Ishikawa (cell line): ENCODE results near the gene BPIFA1.
A peak's percentile ranks its signal among the peaks of the same experiment; 100 is the strongest.

ENCODE experiments used
- CEBPB ChIP-seq: IDR thresholded peaks from 2 replicates; pipeline ENCODE4 v1.6.1; 2012
- CREB1 ChIP-seq: IDR thresholded peaks from 2 replicates; pipeline ENCODE4 v1.6.1; 2012; ENCODE audit warnings: low read depth
- EGR1 ChIP-seq: IDR thresholded peaks from 2 replicates; pipeline ENCODE4 v1.6.1; 2012
- EP300 ChIP-seq: IDR thresholded peaks from 2 replicates; pipeline ENCODE4 v1.6.1; 2012; ENCODE audit warnings: borderline replicate concordance
- FOXM1 ChIP-seq: IDR thresholded peaks from 2 replicates; pipeline ENCODE4 v1.6.1; 2012; ENCODE audit warnings: low read depth, borderline replicate concordance
- NFIC ChIP-seq: IDR thresholded peaks from 2 replicates; pipeline ENCODE4 v1.6.1; 2012
- RAD21 ChIP-seq: IDR thresholded peaks from 2 replicates; pipeline ENCODE4 v1.6.1; 2012; ENCODE audit warnings: low read depth
- TAF1 ChIP-seq: IDR thresholded peaks from 2 replicates; pipeline ENCODE4 v1.6.1; 2012; ENCODE audit warnings: low read depth, mild to moderate bottlenecking
- TCF12 ChIP-seq: IDR thresholded peaks from 2 replicates; pipeline ENCODE4 v1.6.1; 2012; ENCODE audit warnings: low read depth
- TEAD4 ChIP-seq: IDR thresholded peaks from 2 replicates; pipeline ENCODE4 v1.6.1; 2012
- YY1 ChIP-seq: IDR thresholded peaks from 2 replicates; pipeline ENCODE4 v1.6.1; 2012; ENCODE audit warnings: low read depth
- ZBTB7A ChIP-seq: IDR thresholded peaks from 2 replicates; pipeline ENCODE4 v1.6.1; 2012; ENCODE audit warnings: low read depth
- TF ChIP-seq, protein P1 (sequence below): IDR thresholded peaks from 2 replicates; pipeline ENCODE4 v1.6.1; 2012
- TF ChIP-seq, protein P2 (sequence below): IDR thresholded peaks from 2 replicates; pipeline ENCODE4 v1.6.1; 2012; ENCODE audit warnings: low read depth, mild to moderate bottlenecking
- TF ChIP-seq, protein P3 (sequence below): IDR thresholded peaks from 2 replicates; pipeline ENCODE4 v1.6.1; 2012

Gene BPIFA1

DNA sequence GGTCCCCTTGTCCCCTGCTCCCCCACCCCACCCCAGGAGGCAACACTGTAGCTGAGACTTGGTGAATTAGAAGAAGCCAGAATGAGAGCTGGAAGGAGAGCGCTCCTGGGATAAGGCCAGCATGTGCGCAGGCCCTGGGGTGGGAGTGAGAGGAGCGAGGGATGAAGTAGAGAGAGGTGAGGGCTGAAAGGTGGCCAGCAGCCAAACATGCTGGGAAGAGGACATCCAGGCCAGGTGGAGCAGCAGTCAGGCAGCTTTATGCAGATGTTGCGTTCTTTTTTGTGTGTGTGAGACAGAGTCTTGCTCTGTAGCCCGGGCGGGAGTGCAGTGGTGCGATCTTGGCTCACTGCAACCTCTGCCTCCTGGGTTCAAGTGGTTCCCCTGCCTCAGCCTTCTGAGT, 45.0 kb downstream of the BPIFA1 start:
- TF ChIP-seq TAF1 (no peak), EP300 (no peak), CEBPB (no peak), YY1 (no peak), TEAD4 (no peak), EGR1 (no peak), CREB1 (no peak), ZBTB7A (no peak), NFIC (no peak), RAD21 (no peak), TCF12 (no peak), FOXM1 (no peak)
- TF ChIP-seq, protein P1, sequence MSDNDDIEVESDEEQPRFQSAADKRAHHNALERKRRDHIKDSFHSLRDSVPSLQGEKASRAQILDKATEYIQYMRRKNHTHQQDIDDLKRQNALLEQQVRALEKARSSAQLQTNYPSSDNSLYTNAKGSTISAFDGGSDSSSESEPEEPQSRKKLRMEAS = no peak
- TF ChIP-seq, protein P2, sequence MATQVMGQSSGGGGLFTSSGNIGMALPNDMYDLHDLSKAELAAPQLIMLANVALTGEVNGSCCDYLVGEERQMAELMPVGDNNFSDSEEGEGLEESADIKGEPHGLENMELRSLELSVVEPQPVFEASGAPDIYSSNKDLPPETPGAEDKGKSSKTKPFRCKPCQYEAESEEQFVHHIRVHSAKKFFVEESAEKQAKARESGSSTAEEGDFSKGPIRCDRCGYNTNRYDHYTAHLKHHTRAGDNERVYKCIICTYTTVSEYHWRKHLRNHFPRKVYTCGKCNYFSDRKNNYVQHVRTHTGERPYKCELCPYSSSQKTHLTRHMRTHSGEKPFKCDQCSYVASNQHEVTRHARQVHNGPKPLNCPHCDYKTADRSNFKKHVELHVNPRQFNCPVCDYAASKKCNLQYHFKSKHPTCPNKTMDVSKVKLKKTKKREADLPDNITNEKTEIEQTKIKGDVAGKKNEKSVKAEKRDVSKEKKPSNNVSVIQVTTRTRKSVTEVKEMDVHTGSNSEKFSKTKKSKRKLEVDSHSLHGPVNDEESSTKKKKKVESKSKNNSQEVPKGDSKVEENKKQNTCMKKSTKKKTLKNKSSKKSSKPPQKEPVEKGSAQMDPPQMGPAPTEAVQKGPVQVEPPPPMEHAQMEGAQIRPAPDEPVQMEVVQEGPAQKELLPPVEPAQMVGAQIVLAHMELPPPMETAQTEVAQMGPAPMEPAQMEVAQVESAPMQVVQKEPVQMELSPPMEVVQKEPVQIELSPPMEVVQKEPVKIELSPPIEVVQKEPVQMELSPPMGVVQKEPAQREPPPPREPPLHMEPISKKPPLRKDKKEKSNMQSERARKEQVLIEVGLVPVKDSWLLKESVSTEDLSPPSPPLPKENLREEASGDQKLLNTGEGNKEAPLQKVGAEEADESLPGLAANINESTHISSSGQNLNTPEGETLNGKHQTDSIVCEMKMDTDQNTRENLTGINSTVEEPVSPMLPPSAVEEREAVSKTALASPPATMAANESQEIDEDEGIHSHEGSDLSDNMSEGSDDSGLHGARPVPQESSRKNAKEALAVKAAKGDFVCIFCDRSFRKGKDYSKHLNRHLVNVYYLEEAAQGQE = no peak
- TF ChIP-seq, protein P3, sequence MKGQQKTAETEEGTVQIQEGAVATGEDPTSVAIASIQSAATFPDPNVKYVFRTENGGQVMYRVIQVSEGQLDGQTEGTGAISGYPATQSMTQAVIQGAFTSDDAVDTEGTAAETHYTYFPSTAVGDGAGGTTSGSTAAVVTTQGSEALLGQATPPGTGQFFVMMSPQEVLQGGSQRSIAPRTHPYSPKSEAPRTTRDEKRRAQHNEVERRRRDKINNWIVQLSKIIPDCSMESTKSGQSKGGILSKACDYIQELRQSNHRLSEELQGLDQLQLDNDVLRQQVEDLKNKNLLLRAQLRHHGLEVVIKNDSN = no peak

DNA sequence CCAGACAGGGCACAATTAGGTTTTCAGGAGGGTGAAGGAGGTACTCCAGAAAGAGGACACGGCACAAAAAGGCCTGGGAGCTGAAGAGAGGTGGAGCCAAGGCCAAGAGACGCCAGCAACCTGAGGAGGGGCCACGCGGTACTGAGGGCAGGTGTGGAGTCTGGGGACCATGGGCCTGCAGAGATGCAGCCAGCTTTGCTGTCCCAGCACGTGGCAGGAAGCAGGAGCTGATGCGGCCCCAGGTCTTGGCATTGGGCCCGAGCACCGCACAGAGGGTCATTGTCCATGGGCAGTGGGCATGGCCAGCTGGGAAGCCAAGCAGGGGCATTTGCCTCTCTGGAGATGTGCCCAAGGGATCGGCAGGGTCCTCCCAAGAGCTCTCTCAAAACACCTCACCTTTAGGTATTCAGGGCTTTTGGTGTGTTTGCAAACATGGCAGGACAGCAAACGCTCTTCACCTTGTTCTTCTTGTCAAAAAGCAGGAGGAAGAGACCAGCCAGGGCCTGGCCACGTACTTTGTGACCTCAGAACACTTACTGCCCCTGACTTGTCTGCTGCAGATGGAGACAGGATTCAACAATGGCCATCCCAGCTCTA, 45.9 kb downstream of the BPIFA1 start:
- TF ChIP-seq EP300 (no peak; the same call in 1 of the 2 replicates), TEAD4 (no peak), NFIC (peak; percentile 80), FOXM1 (no peak)
- TF ChIP-seq, protein P1 = peak; percentile 84
- TF ChIP-seq, protein P3 = peak; percentile 57
- TF ChIP-seq, protein P2 = no peak

DNA sequence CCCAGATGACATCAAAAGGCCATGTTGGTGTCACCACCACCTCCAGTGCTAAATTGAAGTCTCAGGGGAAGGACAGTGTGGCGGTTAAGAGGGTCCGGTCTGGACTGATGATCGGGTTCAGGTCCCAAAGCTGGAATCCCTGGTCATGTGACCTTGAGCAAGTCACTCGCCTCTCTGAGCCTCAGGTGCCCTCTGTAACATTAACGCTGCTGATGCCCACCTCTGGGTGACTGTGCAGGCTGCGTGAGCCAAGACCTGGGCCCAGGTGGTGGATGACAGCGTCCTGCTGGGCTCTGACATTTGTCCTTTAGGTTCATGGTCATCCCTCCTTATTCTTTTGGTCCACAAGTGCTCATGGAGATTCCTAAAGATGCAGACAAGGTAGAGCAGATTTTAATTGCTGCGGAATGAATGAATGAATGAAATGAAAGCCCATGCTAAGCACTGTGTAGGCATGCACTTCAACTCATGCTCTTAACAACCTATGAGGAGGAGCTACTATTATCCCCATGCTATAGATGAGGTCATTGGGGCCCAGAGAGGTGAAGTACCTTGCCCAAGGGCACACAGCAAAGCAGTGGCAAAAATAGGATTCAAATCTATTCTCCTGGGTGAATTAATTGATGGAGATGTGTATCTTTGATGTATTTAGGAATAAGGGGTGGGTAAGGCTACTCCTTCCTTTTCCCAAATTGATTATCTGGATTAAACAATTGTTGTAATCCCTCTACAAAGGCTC, 46.6 kb downstream of the BPIFA1 start:
- TF ChIP-seq ZBTB7A (no peak), EGR1 (no peak)
- TF ChIP-seq, protein P3 = peak; percentile 21; the same call in 1 of the 2 replicates
- TF ChIP-seq, protein P1 = no peak

DNA sequence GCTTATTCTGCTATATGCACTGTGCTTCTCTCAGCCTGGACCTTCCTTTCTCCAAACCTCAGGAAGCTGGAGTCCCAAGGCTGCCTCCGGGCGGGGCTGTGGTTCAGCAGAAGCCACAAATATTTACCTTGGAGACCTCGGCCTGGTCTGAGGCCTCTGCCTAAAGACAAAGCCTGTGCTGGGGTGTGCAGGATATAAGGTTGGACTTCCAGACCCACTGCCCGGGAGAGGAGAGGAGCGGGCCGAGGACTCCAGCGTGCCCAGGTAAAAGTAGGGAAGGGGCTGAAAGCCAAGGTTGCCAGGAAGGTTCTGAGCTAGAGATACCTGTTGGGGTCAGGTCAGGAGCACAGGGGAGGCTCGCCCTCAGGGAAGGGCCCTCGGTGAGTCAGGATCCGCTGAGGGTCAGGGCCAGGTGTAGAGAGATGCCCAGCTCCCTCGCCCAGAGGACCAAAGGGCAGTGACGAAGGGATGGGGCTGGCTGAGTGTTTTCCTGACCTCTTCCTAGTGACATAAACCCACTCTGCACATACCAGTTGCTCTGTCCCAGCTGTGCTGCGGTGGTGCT, 47.3 kb downstream of the BPIFA1 start, which contains the start of gene BPIFB1:
Gene BPIFB1 (plus strand): TSS at position 224 of the 565 bp plus-strand sequence. CDS start 2,860 bp downstream, outside the sequence.
- TF ChIP-seq RAD21 = 0 out of 2 replicates have a peak, but pooled peaks have one; percentile 9
- TF ChIP-seq YY1 = no peak
- TF ChIP-seq TAF1 = no peak
- TF ChIP-seq, protein P2 = no peak
- TF ChIP-seq EP300 = no peak
- TF ChIP-seq FOXM1 = no peak
